Activated CD4-positive, alpha-beta T cell treated with anti-CD3 and anti-CD28 coated beads, Interleukin-2, amount 50 U/mL, for 48 hours (primary cell): ENCODE data around the gene GATA3.
"Not testable (repeated sequence)": the region's sequence is repeated elsewhere in the genome, so short reads cannot be mapped to it uniquely, and the experiment has no call there.

Source experiments
- DNase-seq, 2 experiments: peaks; one replicate each; pipeline ENCODE4 v3.0.0-alpha.2; 2020

GATA3 gene

GRCh38 chr10:8054494-8055407 lies at the start of gene GATA3:
Gene GATA3 (plus strand): TSS chr10:8054688. CDS start chr10:8055656, 968 bp downstream.
- DNase-seq, result peak; percentile 86 to 89

GRCh38 chr10:8006274-8006999 lies 48.1 kb upstream of the GATA3 start:
- no peak for DNase-seq

GRCh38 chr10:8009031-8009430 lies 45.5 kb upstream of the GATA3 start:
- DNase-seq, result no peak

- no peak for DNase-seq
Measured at GRCh38 chr10:8013006-8013405, 41.5 kb upstream of the GATA3 start.

GRCh38 chr10:8013619-8014018 lies 40.9 kb upstream of the GATA3 start:
- DNase-seq, result no peak

- DNase-seq, result no peak
Measured at GRCh38 chr10:8014649-8015048, 39.8 kb upstream of the GATA3 start.

- no peak for DNase-seq
Measured at GRCh38 chr10:8017277-8017676, 37.2 kb upstream of the GATA3 start.

- DNase-seq, result no peak
Measured at GRCh38 chr10:8023321-8023720, 31.2 kb upstream of the GATA3 start.

GRCh38 chr10:8023851-8024250 lies 30.6 kb upstream of the GATA3 start:
- DNase-seq, result no peak

GRCh38 chr10:8026349-8027259 lies 27.9 kb upstream of the GATA3 start:
- no peak for DNase-seq

GRCh38 chr10:8031211-8031610 lies 23.3 kb upstream of the GATA3 start:
- DNase-seq, result not testable (repeated sequence)

- no peak for DNase-seq
Measured at GRCh38 chr10:8032558-8032957, 21.9 kb upstream of the GATA3 start.

GRCh38 chr10:8033812-8034465 lies 20.5 kb upstream of the GATA3 start:
- DNase-seq, result no peak

GRCh38 chr10:8034466-8035005 lies 20.0 kb upstream of the GATA3 start:
- peak in 1 of 2 experiments; percentile 28 for DNase-seq

- DNase-seq, result no peak
Measured at GRCh38 chr10:8035006-8035640, 19.4 kb upstream of the GATA3 start.

GRCh38 chr10:8035641-8036470 lies 18.6 kb upstream of the GATA3 start:
- DNase-seq, result no peak

GRCh38 chr10:8036506-8037198 lies 17.8 kb upstream of the GATA3 start:
- DNase-seq, result no peak

GRCh38 chr10:8037199-8037801 lies 17.2 kb upstream of the GATA3 start:
- DNase-seq, result peak in 1 of 2 experiments; percentile 18
